ENCODE results near the gene PDLIM1. TPM values are rescaled to one million over a fixed set of nuclear protein-coding genes. Genes with fewer than 3 reads are reported as not detected.

The PDLIM1 gene
- total and polyA plus RNA-seq, 2 of the 13 experiments (the other 11 are each of a cell fraction or from before 2014, with no cell fraction given) = 119 to 123 TPM

GRCh38 chr10:95335933-95336699, 45.3 kb upstream of the PDLIM1 start (continued):
- TF ChIP-seq HNF4G (IDR thresholded peaks at IDR 0.05; ENCODE audit: borderline replicate concordance, low read depth, low read length) (no peak), HNF4G (CRISPR knock-in tag; IDR thresholded peaks at IDR 0.05; ENCODE audit: borderline replicate concordance, low read depth) (no peak), XRCC5 (optimal IDR thresholded peaks at IDR 0.05; ENCODE audit: low read length) (no peak), SRSF9 (IDR thresholded peaks at IDR 0.05; ENCODE audit: borderline replicate concordance, insufficient read depth, low read depth, low read length, poor library complexity, severe bottlenecking) (no peak), GPN1 (CRISPR knock-in tag; IDR thresholded peaks at IDR 0.05; ENCODE audit: borderline replicate concordance) (no peak), ZNF230 (CRISPR knock-in tag; IDR thresholded peaks at IDR 0.05) (no peak), NR2F6 (IDR thresholded peaks at IDR 0.05) (0 out of 2 replicates have a peak, but pooled peaks have one; percentile 57), NR2F6 (CRISPR knock-in tag; IDR thresholded peaks at IDR 0.05) (peak; percentile 70; the same call in 1 of the 2 replicates), KLF13 (CRISPR knock-in tag; IDR thresholded peaks at IDR 0.05) (no peak), TBP (CRISPR knock-in tag; IDR thresholded peaks at IDR 0.05) (no peak), CREB3 (CRISPR knock-in tag; IDR thresholded peaks at IDR 0.05) (no peak), PRPF4 (IDR thresholded peaks at IDR 0.05; ENCODE audit: low read depth, low read length, poor library complexity, severe bottlenecking) (no peak), EP300 (IDR thresholded peaks at IDR 0.05; ENCODE audit: low read depth in 2 of 2, low read length in 2 of 2) (peak in 1 of 2 experiments; percentile 76; a peak in 2 of 4 replicates), EP300 (CRISPR knock-in tag; IDR thresholded peaks at IDR 0.05; ENCODE audit: borderline replicate concordance) (peak; percentile 80; the same call in 1 of the 2 replicates), KLF16 (CRISPR knock-in tag; IDR thresholded peaks at IDR 0.05) (no peak), ZNF367 (CRISPR knock-in tag; IDR thresholded peaks at IDR 0.05; ENCODE audit: borderline replicate concordance) (no peak), ZNF337 (CRISPR knock-in tag; IDR thresholded peaks at IDR 0.05; ENCODE audit: borderline replicate concordance, low read depth) (no peak), PLSCR1 (CRISPR knock-in tag; IDR thresholded peaks at IDR 0.05; ENCODE audit: borderline replicate concordance) (no peak), PBX2 (CRISPR knock-in tag; IDR thresholded peaks at IDR 0.05) (no peak), TFAP4 (IDR thresholded peaks at IDR 0.05; ENCODE audit: borderline replicate concordance, low read depth) (peak; percentile 96), SP4 (CRISPR knock-in tag; IDR thresholded peaks at IDR 0.05) (no peak), SRSF1 (optimal IDR thresholded peaks at IDR 0.05; ENCODE audit: low read depth, low read length) (no peak), DPF2 (CRISPR knock-in tag; IDR thresholded peaks at IDR 0.05; ENCODE audit: borderline replicate concordance, low read depth) (no peak), SIN3A (IDR thresholded peaks at IDR 0.05; ENCODE audit: borderline replicate concordance, low read depth, low read length) (no peak), NKX3-1 (CRISPR knock-in tag; IDR thresholded peaks at IDR 0.05) (no peak), ZBTB7A (CRISPR knock-in tag; IDR thresholded peaks at IDR 0.05) (no peak), ZFY (CRISPR knock-in tag; IDR thresholded peaks at IDR 0.05) (peak; percentile 38), ZNF703 (CRISPR knock-in tag; IDR thresholded peaks at IDR 0.05; ENCODE audit: borderline replicate concordance) (no peak)
